A673 (cell line): ENCODE measurements around the gene TMEM198.

Experiments
- EZH2 ChIP-seq: fragments of 200-600 bp; sonication (generic); IDR thresholded peaks from 2 replicates; pipeline ENCODE4 v1.6.1; 2017; ENCODE audit warnings: borderline replicate concordance, low read depth, mild to moderate bottlenecking, mixed read lengths, antibody characterized with exemption, low read length; ENCODE audit not compliant: poor library complexity, severe bottlenecking
- TF ChIP-seq, protein P1 (sequence below): fragments of 300-800, 200-600 bp; sonication (generic); conservative IDR thresholded peaks from 2 replicates; pipeline ENCODE4 v1.5.1; 2017; ENCODE audit warnings: low read depth, mild to moderate bottlenecking, antibody characterized with exemption, low read length, moderate library complexity, mixed read lengths

DNA sequence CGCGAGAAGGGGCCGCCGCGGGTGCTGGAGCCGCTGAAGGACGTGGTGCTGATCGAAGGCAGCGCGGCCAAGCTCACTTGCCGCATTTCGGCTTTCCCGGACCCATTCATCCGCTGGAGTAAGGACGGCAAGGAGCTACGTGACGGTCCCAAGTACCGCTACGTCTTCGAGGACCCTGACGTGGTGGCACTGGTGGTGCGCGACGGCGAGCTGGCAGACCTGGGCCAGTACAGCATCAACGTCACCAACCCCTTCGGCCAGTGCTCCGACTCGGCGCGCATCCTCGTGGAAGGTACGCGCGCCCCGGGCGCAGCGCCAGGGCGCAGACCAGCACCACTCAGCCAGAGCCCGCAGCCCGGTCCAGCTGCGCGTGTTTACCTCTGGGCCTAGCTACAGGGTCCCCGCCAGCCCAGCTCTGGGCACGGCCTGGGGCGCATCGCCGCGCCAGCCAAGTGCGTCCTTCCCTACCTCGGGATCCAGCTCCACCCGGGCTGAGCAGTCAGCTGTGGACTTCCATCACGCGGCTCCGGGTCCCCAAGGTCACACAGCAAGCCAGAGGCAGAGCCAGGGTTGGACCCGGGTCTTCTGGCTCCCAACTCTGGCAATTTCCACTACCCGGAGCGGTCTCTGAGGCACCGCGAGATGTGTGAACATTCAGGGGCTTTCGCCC is 46.9 kb upstream of the TMEM198 start:
- TF ChIP-seq, protein P1, sequence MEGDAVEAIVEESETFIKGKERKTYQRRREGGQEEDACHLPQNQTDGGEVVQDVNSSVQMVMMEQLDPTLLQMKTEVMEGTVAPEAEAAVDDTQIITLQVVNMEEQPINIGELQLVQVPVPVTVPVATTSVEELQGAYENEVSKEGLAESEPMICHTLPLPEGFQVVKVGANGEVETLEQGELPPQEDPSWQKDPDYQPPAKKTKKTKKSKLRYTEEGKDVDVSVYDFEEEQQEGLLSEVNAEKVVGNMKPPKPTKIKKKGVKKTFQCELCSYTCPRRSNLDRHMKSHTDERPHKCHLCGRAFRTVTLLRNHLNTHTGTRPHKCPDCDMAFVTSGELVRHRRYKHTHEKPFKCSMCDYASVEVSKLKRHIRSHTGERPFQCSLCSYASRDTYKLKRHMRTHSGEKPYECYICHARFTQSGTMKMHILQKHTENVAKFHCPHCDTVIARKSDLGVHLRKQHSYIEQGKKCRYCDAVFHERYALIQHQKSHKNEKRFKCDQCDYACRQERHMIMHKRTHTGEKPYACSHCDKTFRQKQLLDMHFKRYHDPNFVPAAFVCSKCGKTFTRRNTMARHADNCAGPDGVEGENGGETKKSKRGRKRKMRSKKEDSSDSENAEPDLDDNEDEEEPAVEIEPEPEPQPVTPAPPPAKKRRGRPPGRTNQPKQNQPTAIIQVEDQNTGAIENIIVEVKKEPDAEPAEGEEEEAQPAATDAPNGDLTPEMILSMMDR = no peak
- no peak for TF ChIP-seq EZH2
